GM19025 (cell line): ENCODE results near the gene NFRKB.
A peak's percentile ranks its signal among the peaks of the same experiment; 100 is the strongest.

Source experiments
- ATAC-seq: cut with Tn5 transposase; IDR thresholded peaks from one replicate; pipeline ENCODE4 v1.9.1; 2021; ENCODE audit warnings: mild to moderate bottlenecking, low read depth, moderate library complexity; ENCODE audit not compliant: unreplicated experiment

NFRKB gene

GRCh38 chr11:129895126-129896041 is at the start of gene NFRKB:
NFRKB (minus strand) TSS chr11:129895578; CDS start chr11:129892849, 2,729 bp downstream.
- peak; percentile 97 for ATAC-seq

- ATAC-seq = no peak
Observed at GRCh38 chr11:129944696-129945095, 49.3 kb upstream of the NFRKB start.

DNA sequence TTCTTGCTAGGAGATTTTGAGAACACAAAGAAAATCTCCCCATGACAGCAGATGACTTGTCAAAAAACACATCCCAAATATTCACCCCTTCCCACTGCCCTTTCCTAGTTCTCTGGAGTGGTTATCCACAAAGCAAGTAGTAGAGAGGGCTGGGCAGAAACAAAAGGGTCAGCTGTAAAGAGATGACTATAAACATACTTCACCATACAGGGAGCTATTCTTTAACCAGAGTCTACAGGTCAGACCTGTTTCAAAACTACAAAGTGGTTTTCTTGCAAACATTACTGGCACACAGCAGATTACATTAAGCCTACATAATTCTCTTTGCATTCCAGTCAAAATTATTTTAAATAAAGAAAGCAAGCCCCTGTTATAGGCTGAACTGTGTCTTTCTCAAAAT is 47.7 kb upstream of the NFRKB start:
- no peak for ATAC-seq

- ATAC-seq = no peak
Observed at GRCh38 chr11:129939510-129939909, 44.1 kb upstream of the NFRKB start.

DNA sequence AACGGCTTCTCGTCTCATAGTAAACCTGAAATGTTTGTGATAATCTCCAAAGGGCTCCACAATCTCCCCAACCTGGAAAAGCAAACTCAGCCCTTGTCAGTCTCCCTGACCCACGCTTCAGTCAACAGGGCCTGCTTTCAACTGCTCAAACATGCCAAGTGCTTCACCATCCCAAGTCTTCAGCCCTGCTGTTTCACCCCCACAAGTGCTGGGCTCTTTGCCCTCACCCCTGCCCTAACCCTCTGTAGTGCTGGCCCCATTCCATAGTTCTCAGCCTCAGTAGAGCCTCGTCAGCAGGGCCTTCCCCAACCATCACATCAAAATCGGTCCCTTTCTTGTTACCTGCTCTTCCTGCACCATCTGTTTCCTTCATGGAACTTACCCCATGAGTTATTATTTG is 43.4 kb upstream of the NFRKB start:
- no peak for ATAC-seq

GRCh38 chr11:129937592-129938238 is 42.3 kb upstream of the NFRKB start:
- no peak for ATAC-seq

- ATAC-seq = no peak
Observed at GRCh38 chr11:129935723-129936122, 40.3 kb upstream of the NFRKB start.

DNA sequence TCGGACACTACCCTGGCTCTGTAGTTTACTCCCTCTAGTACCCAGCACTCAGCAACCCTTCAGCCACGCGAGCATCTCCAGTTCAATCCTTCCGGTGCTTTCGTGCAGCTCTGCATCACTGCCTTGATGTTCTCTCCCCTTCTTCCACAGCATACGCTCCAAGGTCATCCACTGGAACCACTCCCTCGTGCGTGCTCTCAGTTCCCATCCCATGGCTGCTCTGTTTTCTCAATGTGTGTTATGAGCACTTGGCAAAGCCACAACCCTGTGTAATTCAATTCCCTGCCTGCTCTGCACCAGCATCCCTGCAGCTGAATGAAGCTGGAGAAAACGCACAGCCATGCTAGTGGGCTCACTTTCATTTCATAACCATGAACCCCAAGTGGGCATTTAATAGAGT is 38.5 kb upstream of the NFRKB start:
- ATAC-seq = no peak

- no peak for ATAC-seq
Observed at GRCh38 chr11:129933262-129933661, 37.9 kb upstream of the NFRKB start.

GRCh38 chr11:129932381-129933067 is 37.1 kb upstream of the NFRKB start:
- no peak for ATAC-seq

- no peak for ATAC-seq
Observed at GRCh38 chr11:129930743-129931142, 35.4 kb upstream of the NFRKB start.

DNA sequence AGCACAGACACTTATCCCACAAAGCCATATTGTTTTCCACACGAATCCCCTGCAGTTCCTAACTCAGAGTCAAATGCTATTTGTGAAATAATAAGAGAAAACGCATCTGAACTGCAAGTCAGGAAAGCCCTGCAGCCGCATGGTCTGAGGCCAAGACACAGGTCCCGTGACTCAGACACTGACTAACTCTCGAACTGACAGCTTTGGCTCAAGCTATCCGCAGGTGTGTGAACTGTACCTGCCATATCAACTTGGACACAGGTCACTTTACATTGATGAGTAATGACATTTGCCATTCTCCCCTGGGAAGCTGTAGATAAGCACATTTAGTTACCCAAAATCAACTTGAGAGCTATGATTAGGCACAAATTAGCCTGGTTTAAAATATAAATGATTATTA is 34.9 kb upstream of the NFRKB start:
- no peak for ATAC-seq

- ATAC-seq = no peak
Observed at GRCh38 chr11:129929721-129930120, 34.3 kb upstream of the NFRKB start.

DNA sequence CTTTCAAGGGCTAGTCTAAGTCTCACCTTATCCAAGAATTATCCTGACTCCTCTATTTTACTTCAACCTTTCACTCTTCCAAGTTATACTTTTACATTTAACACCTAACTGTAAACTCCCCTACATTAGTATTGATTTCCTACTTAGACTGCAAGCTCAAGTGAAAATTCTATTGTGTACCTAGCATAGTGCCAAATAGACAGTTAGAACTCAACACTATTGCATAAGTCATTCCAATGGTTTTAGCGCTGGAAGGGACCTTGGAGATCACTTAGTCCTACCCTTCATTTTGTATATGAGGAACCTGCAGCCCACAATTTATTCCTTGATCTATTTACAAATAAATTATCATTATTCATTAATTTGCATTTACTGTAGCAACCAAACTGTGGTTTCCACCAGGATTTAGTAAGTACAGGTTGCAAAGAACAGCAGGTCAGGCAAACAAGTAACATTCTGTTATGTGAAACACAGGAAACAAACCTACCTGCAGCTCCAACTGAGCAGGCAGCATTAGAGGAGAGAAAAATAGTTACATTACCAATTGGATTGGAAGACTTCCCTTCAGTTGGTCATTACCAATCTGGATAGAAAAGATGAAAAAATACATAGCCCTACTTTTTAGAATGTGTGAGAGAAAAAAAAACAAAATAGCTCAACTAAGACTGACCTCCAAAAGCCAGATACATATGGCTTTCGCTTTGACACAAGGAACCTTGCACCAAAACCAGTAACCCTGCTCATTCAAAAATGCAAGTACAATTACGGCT is 33.7 kb upstream of the NFRKB start:
- ATAC-seq = no peak

DNA sequence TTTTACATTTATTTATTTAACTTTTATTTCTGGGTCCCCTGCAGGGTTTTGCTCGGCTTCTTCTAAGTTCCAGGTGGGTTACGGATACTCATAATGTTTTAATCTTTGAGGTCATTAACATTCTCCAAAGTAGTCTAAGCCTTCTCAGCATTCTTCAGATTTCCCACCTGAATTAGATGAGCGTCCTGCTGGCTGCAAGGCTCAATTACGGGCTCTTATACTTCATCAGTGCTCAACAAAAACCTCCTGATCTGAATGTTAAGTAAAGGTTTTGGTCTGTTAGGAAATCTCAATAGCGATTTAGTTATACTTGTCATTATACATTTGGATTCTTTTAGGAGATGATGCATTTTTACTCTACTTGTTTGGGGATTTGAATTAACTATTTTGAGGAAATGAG is 27.3 kb upstream of the NFRKB start:
- ATAC-seq = no peak

DNA sequence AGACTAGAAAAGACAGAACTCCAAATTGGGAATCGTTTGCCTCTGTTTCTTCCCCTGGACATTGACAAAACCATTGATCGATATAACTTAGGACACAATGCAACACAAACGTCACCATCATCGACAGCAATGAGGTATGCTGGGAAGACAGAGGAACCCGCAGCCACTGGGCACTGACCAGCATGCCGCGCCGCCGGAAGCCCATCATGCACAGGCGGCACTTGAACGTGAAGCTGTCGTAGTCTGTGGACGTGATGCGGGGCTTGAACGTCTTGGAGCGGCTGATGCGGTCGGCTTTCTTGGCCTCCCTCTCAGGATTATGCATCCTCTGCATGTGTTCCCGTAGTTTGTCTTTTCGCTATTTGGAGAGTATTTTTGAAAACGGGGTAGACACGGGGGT is 23.0 kb upstream of the NFRKB start:
- ATAC-seq = no peak

DNA sequence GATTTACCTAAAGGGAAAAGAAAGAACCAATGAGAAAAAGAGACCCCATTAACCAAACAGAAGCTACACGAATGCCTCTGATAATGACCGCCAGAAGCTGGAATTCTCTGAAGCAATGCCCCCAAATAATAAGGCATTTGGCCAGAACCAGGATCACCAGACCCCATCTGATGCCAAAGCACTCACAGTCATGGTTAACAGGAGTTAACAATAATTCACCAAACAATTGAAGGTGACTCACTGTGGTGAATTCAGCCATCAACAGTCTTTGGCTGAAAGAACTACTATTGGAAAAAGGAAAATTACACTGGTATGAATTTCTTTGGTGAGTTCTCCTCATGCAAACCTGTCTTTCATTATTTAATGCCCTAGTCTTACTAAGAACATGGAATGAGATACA is 21.9 kb upstream of the NFRKB start:
- ATAC-seq = no peak

DNA sequence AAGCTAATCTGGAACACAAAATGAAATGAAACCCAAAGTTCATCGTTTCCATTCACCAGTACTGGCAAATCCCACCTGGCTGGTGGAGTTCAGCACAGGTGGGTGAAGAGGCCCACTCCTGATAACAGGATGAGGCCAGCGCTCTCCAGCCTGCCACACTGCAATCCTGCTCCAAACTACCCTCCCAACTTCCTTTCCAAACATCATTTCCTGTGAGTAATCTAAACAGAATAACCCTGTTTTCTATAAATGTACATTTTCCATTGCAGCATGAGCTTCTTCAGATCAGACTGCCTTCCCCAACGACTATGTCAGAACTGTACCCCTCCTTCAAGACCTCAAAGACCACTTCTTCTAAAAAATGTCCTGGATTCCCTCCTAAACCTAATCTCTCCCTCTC is 15.9 kb upstream of the NFRKB start:
- ATAC-seq = no peak

- ATAC-seq = no peak
Observed at GRCh38 chr11:129910360-129910759, 15.0 kb upstream of the NFRKB start.

DNA sequence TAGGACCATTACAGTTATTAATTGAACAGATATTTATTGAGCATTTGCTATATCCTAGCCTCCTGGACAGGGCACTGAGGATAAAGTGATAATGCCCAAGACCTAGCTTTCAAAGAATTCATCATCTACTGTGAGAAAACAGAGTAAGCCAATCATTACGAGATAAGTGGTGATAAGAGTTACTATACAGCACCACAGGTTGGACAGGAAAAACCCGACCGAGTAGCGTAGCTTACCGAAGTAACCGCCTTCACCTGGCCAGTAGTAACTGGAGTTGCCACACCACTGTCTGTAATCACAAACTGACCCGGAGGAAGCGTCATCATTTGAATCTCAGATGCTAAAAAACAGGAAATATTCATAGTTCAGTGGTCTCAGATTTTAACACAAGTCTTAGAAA is 10.0 kb upstream of the NFRKB start:
- no peak for ATAC-seq

DNA sequence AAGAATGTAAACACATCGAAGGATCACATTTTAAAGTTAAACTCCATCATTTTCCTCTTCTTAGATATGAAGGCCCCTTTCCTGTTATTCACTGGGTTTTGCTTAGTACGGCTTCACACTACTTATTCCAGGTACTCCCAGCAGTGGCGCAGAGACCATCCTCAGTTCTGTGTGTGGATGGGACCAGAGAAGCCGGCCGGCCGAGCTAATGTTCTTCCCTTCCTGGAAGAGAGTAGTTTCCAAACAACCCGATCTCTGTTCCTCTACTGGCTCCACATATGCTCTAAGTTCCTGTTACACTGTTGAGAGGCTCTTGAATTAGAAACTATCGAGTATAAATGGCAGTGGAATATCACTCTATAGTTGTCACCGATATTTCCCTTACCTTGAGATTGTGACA is 684 bp upstream of the NFRKB start:
- no peak for ATAC-seq
